ENCODE measurements around the gene NADSYN1. TPM values are rescaled to one million over a fixed set of nuclear protein-coding genes. Genes with fewer than 3 reads are reported as not detected.
"Not testable (repeated sequence)": the region's sequence is repeated elsewhere in the genome, so short reads cannot be mapped to it uniquely, and the experiment has no call there.

The NADSYN1 gene
- total RNA-seq (100 to 1,000 TPM in 1 of 2 donors, 10 to 100 TPM in 1; 99.7 to 114 TPM), total RNA-seq (133 to 154 reads per million in 2 donors)

GRCh38 chr11:71453037-71453917, at the start of gene NADSYN1:
Gene NADSYN1, plus strand, starts transcription at chr11:71453203. Its CDS starts 94 bp downstream, at chr11:71453297.
- peak; percentile 88 to 96 (median 93) for DNase-seq
- Mint-ChIP-seq H3K36me3 (ENCODE audit: low read depth) (peaks cover 2% of the 10 kb centered on the region), H3K4me1 (peaks cover 48% of the 10 kb centered on the region), H3K4me3 (peak within 1 kb of the TSS; percentile 94), H3K27ac (peak within 1 kb of the TSS; percentile 99), H3K27me3 (no peaks in the 10 kb centered on the region)
- ATAC-seq, result peak; percentile 76
- no peaks in the 10 kb centered on the region for H3K9me3 ChIP-seq (ENCODE audit: control insufficient read depth, low read length, poor library complexity, severe bottlenecking)

GRCh38 chr11:71404209-71404608, 48.8 kb upstream of the NADSYN1 start:
- no peaks in the 10 kb centered on the region for H3K4me1 Mint-ChIP-seq
- H3K36me3 Mint-ChIP-seq (ENCODE audit: low read depth), result no peaks in the 10 kb centered on the region
- ATAC-seq, result no peak
- H3K27me3 Mint-ChIP-seq, result peaks cover 3% of the 10 kb centered on the region
- H3K27ac Mint-ChIP-seq, result no peak overlapping the region
- H3K9me3 ChIP-seq (ENCODE audit: control insufficient read depth, low read length, poor library complexity, severe bottlenecking), result no peaks in the 10 kb centered on the region
- H3K4me3 Mint-ChIP-seq, result no peak overlapping the region
- DNase-seq, result no peak

GRCh38 chr11:71406681-71407080, 46.3 kb upstream of the NADSYN1 start:
- ATAC-seq (no peak), DNase-seq (no peak)
- peaks cover 8% of the 10 kb centered on the region for H3K27me3 Mint-ChIP-seq
- no peak overlapping the region for H3K4me3 Mint-ChIP-seq
- no peaks in the 10 kb centered on the region for H3K4me1 Mint-ChIP-seq
- no peaks in the 10 kb centered on the region for H3K36me3 Mint-ChIP-seq (ENCODE audit: low read depth)
- H3K27ac Mint-ChIP-seq, result no peak overlapping the region
- H3K9me3 ChIP-seq (ENCODE audit: control insufficient read depth, low read length, poor library complexity, severe bottlenecking), result no peaks in the 10 kb centered on the region

- ATAC-seq, result no peak
- Mint-ChIP-seq H3K4me1 (no peaks in the 10 kb centered on the region), H3K27me3 (peaks cover 8% of the 10 kb centered on the region), H3K4me3 (no peak overlapping the region), H3K36me3 (ENCODE audit: low read depth) (no peaks in the 10 kb centered on the region), H3K27ac (no peak overlapping the region)
- H3K9me3 ChIP-seq (ENCODE audit: control insufficient read depth, low read length, poor library complexity, severe bottlenecking), result no peaks in the 10 kb centered on the region
- DNase-seq, result no peak
These were observed 45.6 kb upstream of the NADSYN1 start for GRCh38 chr11:71407356-71407755.

- Mint-ChIP-seq H3K4me1 (no peaks in the 10 kb centered on the region), H3K27ac (no peak overlapping the region), H3K4me3 (no peak overlapping the region), H3K36me3 (ENCODE audit: low read depth) (no peaks in the 10 kb centered on the region), H3K27me3 (peaks cover 8% of the 10 kb centered on the region)
- DNase-seq (no peak), ATAC-seq (no peak)
- no peaks in the 10 kb centered on the region for H3K9me3 ChIP-seq (ENCODE audit: control insufficient read depth, low read length, poor library complexity, severe bottlenecking)
These were observed 44.2 kb upstream of the NADSYN1 start for GRCh38 chr11:71408826-71409225.

- no peak for DNase-seq
- Mint-ChIP-seq H3K27ac (no peak overlapping the region), H3K27me3 (peaks cover 8% of the 10 kb centered on the region), H3K4me1 (no peaks in the 10 kb centered on the region), H3K36me3 (ENCODE audit: low read depth) (no peaks in the 10 kb centered on the region), H3K4me3 (no peak overlapping the region)
- ATAC-seq, result no peak
- no peaks in the 10 kb centered on the region for H3K9me3 ChIP-seq (ENCODE audit: control insufficient read depth, low read length, poor library complexity, severe bottlenecking)
These were observed 42.5 kb upstream of the NADSYN1 start for GRCh38 chr11:71410363-71410966.

GRCh38 chr11:71414645-71415044, 38.4 kb upstream of the NADSYN1 start:
- peaks cover under 1% of the 10 kb centered on the region for H3K27me3 Mint-ChIP-seq
- H3K27ac Mint-ChIP-seq, result no peak overlapping the region
- no peak for DNase-seq
- no peaks in the 10 kb centered on the region for H3K4me1 Mint-ChIP-seq
- ATAC-seq, result no peak
- H3K9me3 ChIP-seq (ENCODE audit: control insufficient read depth, low read length, poor library complexity, severe bottlenecking), result no peaks in the 10 kb centered on the region
- no peak overlapping the region for H3K4me3 Mint-ChIP-seq
- no peaks in the 10 kb centered on the region for H3K36me3 Mint-ChIP-seq (ENCODE audit: low read depth)

- DNase-seq, result no peak
- no peak for ATAC-seq
- H3K4me1 Mint-ChIP-seq, result peaks cover 2% of the 10 kb centered on the region
- no peaks in the 10 kb centered on the region for H3K36me3 Mint-ChIP-seq (ENCODE audit: low read depth)
- no peak overlapping the region for H3K4me3 Mint-ChIP-seq
- H3K27me3 Mint-ChIP-seq, result no peaks in the 10 kb centered on the region
- H3K9me3 ChIP-seq (ENCODE audit: control insufficient read depth, low read length, poor library complexity, severe bottlenecking), result no peaks in the 10 kb centered on the region
- no peak overlapping the region for H3K27ac Mint-ChIP-seq
These were observed 34.4 kb upstream of the NADSYN1 start for GRCh38 chr11:71418643-71419042.

- no peak overlapping the region for H3K4me3 Mint-ChIP-seq
- peaks cover 4% of the 10 kb centered on the region for H3K4me1 Mint-ChIP-seq
- no peak overlapping the region for H3K27ac Mint-ChIP-seq
- DNase-seq (no peak), ATAC-seq (no peak)
- no peaks in the 10 kb centered on the region for H3K9me3 ChIP-seq (ENCODE audit: control insufficient read depth, low read length, poor library complexity, severe bottlenecking)
- H3K36me3 Mint-ChIP-seq (ENCODE audit: low read depth), result no peaks in the 10 kb centered on the region
- H3K27me3 Mint-ChIP-seq, result no peaks in the 10 kb centered on the region
These were observed 32.4 kb upstream of the NADSYN1 start for GRCh38 chr11:71420455-71421241.

GRCh38 chr11:71421392-71421950, 31.5 kb upstream of the NADSYN1 start:
- DNase-seq (no peak), ATAC-seq (no peak)
- H3K9me3 ChIP-seq (ENCODE audit: control insufficient read depth, low read length, poor library complexity, severe bottlenecking), result no peaks in the 10 kb centered on the region
- Mint-ChIP-seq H3K4me1 (peaks cover 4% of the 10 kb centered on the region), H3K4me3 (no peak overlapping the region), H3K27me3 (no peaks in the 10 kb centered on the region), H3K27ac (no peak overlapping the region), H3K36me3 (ENCODE audit: low read depth) (no peaks in the 10 kb centered on the region)

GRCh38 chr11:71422318-71422717, 30.7 kb upstream of the NADSYN1 start:
- not testable (repeated sequence) for H3K9me3 ChIP-seq (ENCODE audit: control insufficient read depth, low read length, poor library complexity, severe bottlenecking); H3K36me3 Mint-ChIP-seq (ENCODE audit: low read depth); H3K4me1 Mint-ChIP-seq; H3K27me3 Mint-ChIP-seq; H3K4me3 Mint-ChIP-seq; H3K27ac Mint-ChIP-seq; ATAC-seq; DNase-seq

GRCh38 chr11:71423181-71423790, 29.7 kb upstream of the NADSYN1 start:
- Mint-ChIP-seq H3K4me3 (no peak overlapping the region), H3K4me1 (peaks cover 4% of the 10 kb centered on the region), H3K27me3 (no peaks in the 10 kb centered on the region)

More at GRCh38 chr11:71423181-71423790, 29.7 kb upstream of the NADSYN1 start:
- DNase-seq (no peak), ATAC-seq (no peak)
- Mint-ChIP-seq H3K27ac (peak overlapping the region; percentile 47), H3K36me3 (ENCODE audit: low read depth) (no peaks in the 10 kb centered on the region)
- no peaks in the 10 kb centered on the region for H3K9me3 ChIP-seq (ENCODE audit: control insufficient read depth, low read length, poor library complexity, severe bottlenecking)

All from T-helper 17 cell (primary cell).